GM12801 (cell line): ENCODE data around the gene VAV3.

Source experiments
- TF ChIP-seq, protein P1 (sequence below): IDR thresholded peaks from one replicate; pipeline ENCODE4 v1.5.1; 2011; ENCODE audit warnings: control low read depth; ENCODE audit not compliant: insufficient read length; ENCODE audit errors: extremely low read depth

VAV3 gene

GRCh38 chr1:107710005-107710404 lies 255.0 kb downstream of the VAV3 start:
- TF ChIP-seq, protein P1, sequence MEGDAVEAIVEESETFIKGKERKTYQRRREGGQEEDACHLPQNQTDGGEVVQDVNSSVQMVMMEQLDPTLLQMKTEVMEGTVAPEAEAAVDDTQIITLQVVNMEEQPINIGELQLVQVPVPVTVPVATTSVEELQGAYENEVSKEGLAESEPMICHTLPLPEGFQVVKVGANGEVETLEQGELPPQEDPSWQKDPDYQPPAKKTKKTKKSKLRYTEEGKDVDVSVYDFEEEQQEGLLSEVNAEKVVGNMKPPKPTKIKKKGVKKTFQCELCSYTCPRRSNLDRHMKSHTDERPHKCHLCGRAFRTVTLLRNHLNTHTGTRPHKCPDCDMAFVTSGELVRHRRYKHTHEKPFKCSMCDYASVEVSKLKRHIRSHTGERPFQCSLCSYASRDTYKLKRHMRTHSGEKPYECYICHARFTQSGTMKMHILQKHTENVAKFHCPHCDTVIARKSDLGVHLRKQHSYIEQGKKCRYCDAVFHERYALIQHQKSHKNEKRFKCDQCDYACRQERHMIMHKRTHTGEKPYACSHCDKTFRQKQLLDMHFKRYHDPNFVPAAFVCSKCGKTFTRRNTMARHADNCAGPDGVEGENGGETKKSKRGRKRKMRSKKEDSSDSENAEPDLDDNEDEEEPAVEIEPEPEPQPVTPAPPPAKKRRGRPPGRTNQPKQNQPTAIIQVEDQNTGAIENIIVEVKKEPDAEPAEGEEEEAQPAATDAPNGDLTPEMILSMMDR, result no peak

DNA sequence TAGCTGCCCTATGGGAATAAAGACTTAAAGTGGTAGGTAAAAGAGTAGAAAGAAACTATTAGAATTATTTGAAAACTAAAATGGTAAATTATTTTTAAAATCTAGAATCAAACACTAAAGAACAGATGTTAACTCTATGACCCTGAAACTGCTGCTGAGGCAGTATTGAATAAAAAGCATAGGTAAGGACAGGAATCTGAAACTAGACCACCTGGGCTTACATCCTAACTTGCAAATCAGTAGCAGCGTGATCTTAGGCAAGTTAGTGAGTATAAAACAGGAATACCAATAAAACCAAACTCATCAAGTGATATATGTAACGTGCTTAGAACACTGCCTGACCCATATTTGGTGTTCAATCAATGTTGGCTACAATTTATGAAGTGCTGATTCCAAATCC lies 257.9 kb downstream of the VAV3 start:
- TF ChIP-seq, protein P1, result no peak

GRCh38 chr1:107706182-107706581 lies 258.8 kb downstream of the VAV3 start:
- TF ChIP-seq, protein P1, result no peak

DNA sequence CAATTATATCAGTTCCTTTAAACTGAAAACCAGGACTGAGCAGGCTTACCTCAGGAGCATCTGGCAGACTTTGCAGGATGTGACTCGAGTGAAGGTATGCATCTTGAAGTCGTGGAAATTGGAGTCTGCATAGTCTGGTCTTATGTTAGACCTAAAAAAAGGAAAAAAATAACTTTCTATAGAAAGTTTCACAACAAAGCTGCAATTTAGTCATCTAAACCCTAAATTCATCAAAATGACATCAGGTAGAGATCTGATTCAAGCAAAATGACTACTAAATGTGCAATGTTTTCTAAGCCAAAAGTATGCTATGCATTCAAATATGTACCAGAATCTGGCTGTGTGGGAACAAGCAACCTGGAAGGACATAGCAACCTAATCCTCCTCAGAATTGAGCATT lies 260.1 kb downstream of the VAV3 start:
- TF ChIP-seq, protein P1, result no peak

DNA sequence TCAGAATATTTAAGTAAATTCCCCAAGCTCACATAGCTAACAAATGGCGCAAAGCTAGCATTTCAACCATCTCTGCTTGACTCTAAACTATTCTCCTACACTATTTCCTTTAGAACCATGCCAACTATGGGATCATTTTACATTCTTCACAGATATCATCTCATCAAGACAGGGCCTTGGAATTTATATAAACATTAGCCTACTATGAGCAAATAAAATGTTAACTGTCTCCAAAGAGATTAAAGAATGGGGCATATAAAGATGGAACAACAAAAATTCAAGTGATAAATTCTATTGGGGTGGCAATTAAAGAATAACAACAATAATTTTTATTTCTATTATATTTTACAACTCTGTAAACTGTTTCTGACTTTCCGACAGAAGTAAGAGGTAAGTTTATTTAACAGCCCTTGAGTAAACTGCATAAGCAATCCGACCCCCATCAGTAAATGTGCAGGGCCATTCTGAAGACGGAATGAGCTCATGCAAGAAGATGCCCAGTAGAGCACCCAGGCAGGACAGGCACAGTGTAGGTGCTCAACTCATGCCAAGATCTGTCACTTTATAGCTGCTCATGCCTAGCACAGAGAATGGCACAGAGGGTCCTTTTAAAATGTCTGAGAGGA lies 261.9 kb downstream of the VAV3 start:
- TF ChIP-seq, protein P1, result no peak

GRCh38 chr1:107698161-107698560 lies 266.8 kb downstream of the VAV3 start:
- TF ChIP-seq, protein P1, result no peak

DNA sequence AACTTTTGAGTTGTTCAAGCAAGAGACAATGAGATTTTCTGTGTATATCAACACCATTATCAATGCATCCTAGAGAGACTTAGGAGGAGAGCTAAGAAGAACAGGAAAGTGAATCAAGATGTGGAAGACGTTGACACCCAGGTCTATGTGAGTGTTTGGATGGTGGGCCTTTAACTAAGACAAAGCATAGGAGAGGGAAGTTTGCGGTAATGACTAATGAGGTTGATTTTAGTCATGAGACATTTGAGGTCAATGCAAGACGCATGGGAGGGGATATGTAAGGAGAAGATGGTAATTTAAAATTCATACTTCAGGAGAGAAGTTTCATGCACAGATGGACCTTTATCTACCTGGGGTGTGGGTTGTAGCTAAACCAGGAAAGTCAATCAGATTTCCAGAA lies 269.6 kb downstream of the VAV3 start:
- TF ChIP-seq, protein P1, result no peak
